Esophagus muscularis mucosa (tissue), 4 donors: ENCODE data around the gene MRPL30.

Source experiments
- EP300 ChIP-seq: sonication (generic); formaldehyde crosslinking; IDR thresholded peaks from one replicate; pipeline ENCODE4 v1.6.1; 2017; ENCODE audit warnings: antibody characterized with exemption
- POLR2A ChIP-seq: fragments of 450-650 bp; IDR thresholded peaks from one replicate; pipeline ENCODE4 v1.6.1; 2017; ENCODE audit warnings: antibody characterized with exemption, moderate library complexity, mild to moderate bottlenecking, low read depth
- POLR2AphosphoS5 ChIP-seq, 2 donors: sonication (generic); formaldehyde crosslinking; IDR thresholded peaks; one replicate each; pipeline ENCODE4 v1.6.1; 2017; ENCODE audit warnings: antibody characterized with exemption in 2 of 2
- TF ChIP-seq, protein P1 (sequence below), 3 experiments: fragments of 200-600 bp in 2 of 3; fragments of 450-650 bp in 1 of 3; sonication (generic) in 2 of 3; IDR thresholded peaks; one replicate each; pipeline ENCODE4 v1.5.1; 2017 to 2019; ENCODE audit warnings: antibody characterized with exemption in 3 of 3, mild to moderate bottlenecking in 2 of 3, moderate library complexity in 1 of 3

GRCh38 chr2:99139003-99139402 is 42.0 kb upstream of the MRPL30 start:
- TF ChIP-seq, protein P1, sequence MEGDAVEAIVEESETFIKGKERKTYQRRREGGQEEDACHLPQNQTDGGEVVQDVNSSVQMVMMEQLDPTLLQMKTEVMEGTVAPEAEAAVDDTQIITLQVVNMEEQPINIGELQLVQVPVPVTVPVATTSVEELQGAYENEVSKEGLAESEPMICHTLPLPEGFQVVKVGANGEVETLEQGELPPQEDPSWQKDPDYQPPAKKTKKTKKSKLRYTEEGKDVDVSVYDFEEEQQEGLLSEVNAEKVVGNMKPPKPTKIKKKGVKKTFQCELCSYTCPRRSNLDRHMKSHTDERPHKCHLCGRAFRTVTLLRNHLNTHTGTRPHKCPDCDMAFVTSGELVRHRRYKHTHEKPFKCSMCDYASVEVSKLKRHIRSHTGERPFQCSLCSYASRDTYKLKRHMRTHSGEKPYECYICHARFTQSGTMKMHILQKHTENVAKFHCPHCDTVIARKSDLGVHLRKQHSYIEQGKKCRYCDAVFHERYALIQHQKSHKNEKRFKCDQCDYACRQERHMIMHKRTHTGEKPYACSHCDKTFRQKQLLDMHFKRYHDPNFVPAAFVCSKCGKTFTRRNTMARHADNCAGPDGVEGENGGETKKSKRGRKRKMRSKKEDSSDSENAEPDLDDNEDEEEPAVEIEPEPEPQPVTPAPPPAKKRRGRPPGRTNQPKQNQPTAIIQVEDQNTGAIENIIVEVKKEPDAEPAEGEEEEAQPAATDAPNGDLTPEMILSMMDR (IDR thresholded peaks at IDR 0.05) = no peak
- TF ChIP-seq POLR2AphosphoS5 (IDR thresholded peaks at IDR 0.05) (no peak), POLR2A (no peak), EP300 (no peak)
